MM.1S (cell line): ENCODE data around the gene MECP2.

Source experiments
- DNase-seq: peaks from one replicate; pipeline ENCODE4 v3.0.0-alpha.2; 2015
- H2AFZ ChIP-seq: fragments of 300-600 bp; sonication (generic); 2 replicates; pipeline ENCODE4 v1.6.0; 2016; ENCODE audit warnings: antibody characterized with exemption, low read length
- H3F3A ChIP-seq: fragments of 300-600 bp; sonication (generic); 2 replicates; pipeline ENCODE4 v1.6.1; 2016; ENCODE audit warnings: mild to moderate bottlenecking, antibody characterized with exemption, low read length, moderate library complexity, mixed read lengths; ENCODE audit not compliant: insufficient read depth
- H3K27ac ChIP-seq: fragments of 300-600 bp; sonication (generic); 2 replicates; pipeline ENCODE4 v1.5.1; 2016; ENCODE audit warnings: mild to moderate bottlenecking, low read length
- H3K27me3 ChIP-seq: fragments of 300-600 bp; sonication (generic); replicated peaks from 2 replicates; pipeline ENCODE4 v1.6.0; 2016; ENCODE audit warnings: low read length; ENCODE audit not compliant: insufficient read depth
- H3K36me3 ChIP-seq: fragments of 300-600 bp; sonication (generic); replicated peaks from 2 replicates; pipeline ENCODE4 v1.6.1; 2016; ENCODE audit warnings: mild to moderate bottlenecking, low read length, mixed read lengths; ENCODE audit not compliant: insufficient read depth
- H3K4me1 ChIP-seq: fragments of 300-600 bp; sonication (generic); 2 replicates; pipeline ENCODE4 v1.6.1; 2016; ENCODE audit warnings: low read length, mixed read lengths
- H3K4me2 ChIP-seq: fragments of 300-600 bp; sonication (generic); 2 replicates; pipeline ENCODE4 v1.6.0; 2016; ENCODE audit warnings: low read depth, low read length
- H3K4me3 ChIP-seq: fragments of 300-600 bp; sonication (generic); 2 replicates; pipeline ENCODE4 v1.5.1; 2016; ENCODE audit warnings: low read length, mixed read lengths
- H3K79me2 ChIP-seq: fragments of 300-600 bp; sonication (generic); 2 replicates; pipeline ENCODE4 v1.6.1; 2016; ENCODE audit warnings: mixed run types, low read length, mixed read lengths
- H3K9ac ChIP-seq: fragments of 300-600 bp; sonication (generic); 2 replicates; pipeline ENCODE4 v1.6.1; 2016; ENCODE audit warnings: low read length, mixed read lengths
- H3K9me2 ChIP-seq: fragments of 300-600 bp; sonication (generic); replicated peaks from 2 replicates; pipeline ENCODE4 v1.6.1; 2016; ENCODE audit warnings: mild to moderate bottlenecking, low read length, mixed read lengths; ENCODE audit not compliant: insufficient read depth
- H3K9me3 ChIP-seq: fragments of 300-600 bp; sonication (generic); replicated peaks from 2 replicates; pipeline ENCODE4 v1.6.1; 2016; ENCODE audit warnings: mild to moderate bottlenecking, low read length, mixed read lengths; ENCODE audit not compliant: insufficient read depth
- H4K20me1 ChIP-seq: fragments of 300-600 bp; sonication (generic); 2 replicates; pipeline ENCODE4 v1.6.1; 2016; ENCODE audit warnings: mild to moderate bottlenecking, low read length, moderate library complexity, mixed read lengths; ENCODE audit not compliant: insufficient read depth
- CTCF ChIP-seq: fragments of 300-600 bp; sonication (generic); IDR thresholded peaks from 2 replicates; pipeline ENCODE4 v1.5.1; 2016; ENCODE audit warnings: antibody characterized with exemption, low read length, mixed read lengths
- EZH2 ChIP-seq: fragments of 300-600 bp; sonication (generic); optimal IDR thresholded peaks from 2 replicates; pipeline ENCODE3; 2017; ENCODE audit warnings: low read depth, mild to moderate bottlenecking, antibody characterized with exemption, low read length, mixed read lengths
- EZH2phosphoT487 ChIP-seq: fragments of 300-600 bp; sonication (generic); IDR thresholded peaks from 2 replicates; pipeline ENCODE4 v1.6.1; 2018; ENCODE audit warnings: antibody characterized with exemption, low read length

Gene MECP2

GRCh38 chrX:154050113-154050495 is 47.4 kb downstream of the MECP2 start:
- no peak overlapping the region for H3K9ac ChIP-seq
- H3K27me3 ChIP-seq, result no peaks in the 10 kb centered on the region
- no peaks in the 10 kb centered on the region for H3K9me3 ChIP-seq
- H3K79me2 ChIP-seq, result peaks cover 32% of the 10 kb centered on the region
- no peaks in the 10 kb centered on the region for H3K4me1 ChIP-seq
- H3K9me2 ChIP-seq, result no peaks in the 10 kb centered on the region
- H3K36me3 ChIP-seq, result no peaks in the 10 kb centered on the region; the same call in 1 of the 2 replicates
- no peak for DNase-seq
- H3K4me3 ChIP-seq, result no peak overlapping the region
- no peak overlapping the region for H3K27ac ChIP-seq
- H3K4me2 ChIP-seq, result no peak overlapping the region
- TF ChIP-seq EZH2phosphoT487 (no peak), EZH2 (no peak), CTCF (no peak)
- no peak overlapping the region for H2AFZ ChIP-seq
- no peaks in the 10 kb centered on the region for H3F3A ChIP-seq
- no peaks in the 10 kb centered on the region for H4K20me1 ChIP-seq

- H3K9ac ChIP-seq, result no peak overlapping the region
Observed at GRCh38 chrX:154049209-154050112, 48.1 kb downstream of the MECP2 start.

GRCh38 chrX:154048398-154048797 is 49.1 kb downstream of the MECP2 start:
- Histone ChIP-seq H2AFZ (no peak overlapping the region), H3K27ac (no peak overlapping the region), H3K4me2 (no peak overlapping the region), H3K9me3 (no peaks in the 10 kb centered on the region), H3K4me1 (no peaks in the 10 kb centered on the region), H3K27me3 (no peaks in the 10 kb centered on the region), H3K79me2 (peaks cover 42% of the 10 kb centered on the region), H3F3A (no peaks in the 10 kb centered on the region), H3K36me3 (no peaks in the 10 kb centered on the region; the same call in 1 of the 2 replicates), H3K9me2 (no peaks in the 10 kb centered on the region), H3K9ac (no peak overlapping the region), H3K4me3 (no peak overlapping the region), H4K20me1 (no peaks in the 10 kb centered on the region)
- no peak for TF ChIP-seq EZH2
- no peak for TF ChIP-seq CTCF
- no peak for TF ChIP-seq EZH2phosphoT487
- DNase-seq, result no peak

More at GRCh38 chrX:154049209-154050112, 48.1 kb downstream of the MECP2 start:
- Histone ChIP-seq H3K36me3 (no peaks in the 10 kb centered on the region; the same call in 1 of the 2 replicates), H3K9me3 (no peaks in the 10 kb centered on the region), H3K4me3 (no peak overlapping the region), H3K9me2 (no peaks in the 10 kb centered on the region), H2AFZ (no peak overlapping the region), H3F3A (no peaks in the 10 kb centered on the region), H3K4me1 (no peaks in the 10 kb centered on the region), H3K79me2 (peaks cover 35% of the 10 kb centered on the region), H3K27ac (no peak overlapping the region), H3K27me3 (no peaks in the 10 kb centered on the region), H3K4me2 (no peak overlapping the region), H4K20me1 (no peaks in the 10 kb centered on the region)
- DNase-seq, result no peak
- TF ChIP-seq EZH2 (no peak), EZH2phosphoT487 (no peak), CTCF (no peak)
